Gastroesophageal sphincter (tissue), 4 donors: ENCODE measurements around the gene ZBTB16. TPM values are rescaled to one million over a fixed set of nuclear protein-coding genes. Genes with fewer than 3 reads are reported as not detected.

Experiments
- ATAC-seq: fragments of 150-250 bp; one replicate; pipeline ENCODE4 v1.9.1; 2016; ENCODE audit warnings: mild to moderate bottlenecking, moderate library complexity
- H3K27ac ChIP-seq, 4 donors: fragments of 200-600 bp; sonication (generic) in 3 of 4; 1 replicate in 3 of 4; 2 replicates in 1 of 4; pipeline ENCODE4 v1.5.1; 2016 to 2019
- H3K27me3 ChIP-seq: fragments of 200-600 bp; sonication (generic); one replicate; pipeline ENCODE4 v1.5.1; 2019
- H3K36me3 ChIP-seq, 2 donors: fragments of 200-600 bp; sonication (generic); one replicate each; pipeline ENCODE4 v1.5.1; 2019; ENCODE audit warnings: control low read depth in 1 of 2
- H3K4me1 ChIP-seq, 3 donors: fragments of 200-600 bp; sonication (generic); 1 replicate in 2 of 3; 2 replicates in 1 of 3; pipeline ENCODE4 v1.5.1; 2016 to 2019; ENCODE audit warnings: control low read depth in 2 of 3
- H3K4me3 ChIP-seq, 2 donors: fragments of 200-600 bp; sonication (generic); one replicate each; pipeline ENCODE4 v1.5.1; 2019; ENCODE audit warnings: mild to moderate bottlenecking in 1 of 2, moderate library complexity in 1 of 2
- H3K9me3 ChIP-seq, 3 donors: fragments of 200-600 bp; sonication (generic); one replicate each; pipeline ENCODE4 v1.5.1; 2017 to 2019; ENCODE audit warnings: control low read depth in 2 of 3
- EP300 ChIP-seq: sonication (generic); formaldehyde crosslinking; IDR thresholded peaks from one replicate; pipeline ENCODE4 v1.6.1; 2017; ENCODE audit warnings: antibody characterized with exemption, mild to moderate bottlenecking
- POLR2A ChIP-seq, 2 donors: fragments of 450-650 bp; IDR thresholded peaks; one replicate each; pipeline ENCODE4 v1.6.1; 2017; ENCODE audit warnings: antibody characterized with exemption in 2 of 2, mild to moderate bottlenecking in 2 of 2, moderate library complexity in 1 of 2
- POLR2AphosphoS5 ChIP-seq: sonication (generic); formaldehyde crosslinking; IDR thresholded peaks from one replicate; pipeline ENCODE4 v1.6.1; 2017; ENCODE audit warnings: antibody characterized with exemption
- WGBS, 2 donors: methylation state at CpG; one replicate each; pipeline ENCODE4 v1.1.5; 2018; ENCODE audit warnings: low coverage in 1 of 2; 5-methylcytosine and 5-hydroxymethylcytosine counted together
- total RNA-seq, 4 donors: library from RNA; depleted of rRNA; stranded (reverse); fragments of >200 nt; gene quantifications; one replicate each; pipeline ENCODE4 v1.1.0, GENCODE V29; 2016
- TF ChIP-seq, protein P1 (sequence below), 4 experiments: fragments of 200-600 bp in 2 of 4; fragments of 450-650 bp in 2 of 4; sonication (generic) in 1 of 4; IDR thresholded peaks; one replicate each; pipeline ENCODE4 v1.5.1; 2017 to 2019; ENCODE audit warnings: antibody characterized with exemption in 4 of 4, mild to moderate bottlenecking in 2 of 4, moderate library complexity in 2 of 4

Gene ZBTB16
- total RNA-seq, 4 donors from 2014 or later: 153 to 284 (median 232) TPM

DNA sequence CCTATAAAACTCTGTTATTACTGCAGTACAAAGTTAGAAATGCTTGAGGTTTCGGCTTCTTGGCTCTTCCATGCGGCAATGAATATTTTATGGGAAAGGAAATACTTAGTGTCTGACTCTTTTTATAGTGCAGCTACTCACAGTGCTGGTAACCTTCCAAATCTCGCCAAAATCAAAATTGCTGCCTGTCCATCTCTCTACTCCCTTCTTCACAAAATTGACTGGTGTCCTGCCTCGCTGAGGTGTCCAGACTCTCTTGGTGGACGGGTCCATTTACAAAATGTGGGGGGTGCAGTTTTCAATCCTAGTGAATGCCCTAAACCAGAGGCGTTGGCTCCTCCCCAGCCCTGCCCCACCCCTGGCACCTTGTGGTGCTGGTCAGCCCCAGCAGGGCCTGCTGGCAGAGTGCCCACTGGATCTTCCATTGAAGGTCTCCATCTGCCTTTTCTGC is 73.5 kb downstream of the ZBTB16 start:
- Histone ChIP-seq H3K27ac (peak overlapping the region in 3 of 4 donors; percentile 14 to 65 (median 44)), H3K9me3 (no peaks in the 10 kb centered on the region), H3K4me1 (peaks cover 51 to 100% (median 87%) of the 10 kb centered on the region in 3 donors), H3K36me3 (peaks cover 0 to 55% of the 10 kb centered on the region in 2 donors), H3K27me3 (no peaks in the 10 kb centered on the region), H3K4me3 (no peak overlapping the region)
- TF ChIP-seq POLR2AphosphoS5 (no peak), POLR2A (IDR thresholded peaks at IDR 0.05) (no peak), EP300 (no peak)
- TF ChIP-seq, protein P1, sequence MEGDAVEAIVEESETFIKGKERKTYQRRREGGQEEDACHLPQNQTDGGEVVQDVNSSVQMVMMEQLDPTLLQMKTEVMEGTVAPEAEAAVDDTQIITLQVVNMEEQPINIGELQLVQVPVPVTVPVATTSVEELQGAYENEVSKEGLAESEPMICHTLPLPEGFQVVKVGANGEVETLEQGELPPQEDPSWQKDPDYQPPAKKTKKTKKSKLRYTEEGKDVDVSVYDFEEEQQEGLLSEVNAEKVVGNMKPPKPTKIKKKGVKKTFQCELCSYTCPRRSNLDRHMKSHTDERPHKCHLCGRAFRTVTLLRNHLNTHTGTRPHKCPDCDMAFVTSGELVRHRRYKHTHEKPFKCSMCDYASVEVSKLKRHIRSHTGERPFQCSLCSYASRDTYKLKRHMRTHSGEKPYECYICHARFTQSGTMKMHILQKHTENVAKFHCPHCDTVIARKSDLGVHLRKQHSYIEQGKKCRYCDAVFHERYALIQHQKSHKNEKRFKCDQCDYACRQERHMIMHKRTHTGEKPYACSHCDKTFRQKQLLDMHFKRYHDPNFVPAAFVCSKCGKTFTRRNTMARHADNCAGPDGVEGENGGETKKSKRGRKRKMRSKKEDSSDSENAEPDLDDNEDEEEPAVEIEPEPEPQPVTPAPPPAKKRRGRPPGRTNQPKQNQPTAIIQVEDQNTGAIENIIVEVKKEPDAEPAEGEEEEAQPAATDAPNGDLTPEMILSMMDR (IDR thresholded peaks at IDR 0.05): no peak
- no peak for ATAC-seq
- WGBS, 2 donors: 73 to 79% methylated on average over 5 to 6 of the region's 6 CpGs

DNA sequence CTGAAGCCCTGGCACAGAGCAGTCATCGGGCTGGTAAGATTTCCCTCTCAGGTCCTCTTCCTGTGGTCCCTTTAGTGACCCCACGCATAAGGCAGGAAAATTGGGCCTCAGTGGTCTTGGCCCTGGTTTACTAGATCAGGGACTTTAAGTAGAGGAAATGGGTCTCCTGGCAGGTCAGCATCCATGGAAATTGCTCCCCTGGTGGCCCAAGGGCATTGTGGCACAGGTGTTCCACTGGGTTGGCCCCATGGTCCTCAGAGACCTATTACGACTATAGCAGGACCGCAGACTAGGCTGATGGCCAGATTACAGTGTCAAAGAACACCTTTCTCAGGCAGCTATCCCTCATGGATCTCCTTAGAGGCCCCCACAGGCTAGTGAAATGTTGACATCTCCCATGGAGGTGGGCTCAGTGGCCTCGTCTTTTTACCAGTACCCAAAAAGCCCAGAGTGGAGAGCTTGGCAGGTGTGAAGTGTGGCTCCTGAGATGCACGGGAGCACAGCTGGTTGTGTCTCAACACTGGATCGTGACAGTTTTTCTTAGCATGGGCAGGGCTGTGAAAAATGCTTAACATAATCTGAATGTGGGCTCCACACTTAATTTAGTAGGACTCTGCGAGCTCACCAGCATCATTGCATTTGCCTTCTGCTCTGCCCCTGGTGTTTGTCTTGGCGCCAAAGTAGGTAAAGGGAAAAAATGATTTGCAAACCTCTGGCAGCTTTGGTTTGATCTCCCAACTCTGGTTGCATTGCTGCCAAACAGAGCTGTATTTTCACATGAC is 74.2 kb downstream of the ZBTB16 start:
- TF ChIP-seq EP300: no peak
- no peak for TF ChIP-seq POLR2A (IDR thresholded peaks at IDR 0.05)
- TF ChIP-seq, protein P1 (IDR thresholded peaks at IDR 0.05): no peak
- TF ChIP-seq POLR2AphosphoS5: no peak
- peak overlapping the region in 3 of 4 donors; percentile 14 to 65 (median 44) for H3K27ac ChIP-seq
- ATAC-seq: no peak

DNA sequence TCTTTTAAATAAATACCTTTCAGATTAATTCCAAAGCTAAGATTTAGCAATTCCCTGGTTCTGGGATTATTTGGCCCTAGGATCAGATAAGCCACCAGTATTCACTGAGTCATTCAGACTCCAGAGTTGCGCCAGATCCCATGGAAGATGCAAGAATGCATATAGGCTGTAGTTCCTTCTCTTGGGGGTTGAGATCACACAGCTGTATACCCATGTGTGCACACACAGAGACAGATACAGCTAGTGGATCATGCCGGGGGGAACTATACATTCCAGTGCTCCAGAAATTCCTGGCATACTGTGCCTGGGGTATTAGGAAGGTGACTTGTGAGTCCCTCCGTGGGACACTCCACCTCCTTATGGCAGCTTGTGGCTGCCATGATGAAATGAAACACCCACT is 75.4 kb downstream of the ZBTB16 start:
- Histone ChIP-seq H3K27me3 (no peaks in the 10 kb centered on the region), H3K4me3 (no peak overlapping the region), H3K4me1 (peaks cover 43 to 100% (median 83%) of the 10 kb centered on the region in 3 donors), H3K27ac (peak overlapping the region in 3 of 4 donors; percentile 24 to 65 (median 63)), H3K36me3 (peaks cover 0 to 58% of the 10 kb centered on the region in 2 donors), H3K9me3 (no peaks in the 10 kb centered on the region)
- peak; percentile 32 for ATAC-seq
- 80 to 94% methylated on average over 1 to 3 of the region's 3 CpGs for WGBS, 2 donors
- no peak for TF ChIP-seq POLR2A (IDR thresholded peaks at IDR 0.05)
- TF ChIP-seq EP300: no peak
- TF ChIP-seq, protein P1 (IDR thresholded peaks at IDR 0.05): no peak
- peak; percentile 30 for TF ChIP-seq POLR2AphosphoS5

More for the DNA sequence above, 74.2 kb downstream of the ZBTB16 start:
- peaks cover 0 to 55% of the 10 kb centered on the region in 2 donors for H3K36me3 ChIP-seq
- peaks cover 50 to 100% (median 87%) of the 10 kb centered on the region in 3 donors for H3K4me1 ChIP-seq
- H3K9me3 ChIP-seq: no peaks in the 10 kb centered on the region
- 84 to 89% methylated on average over 3 of the region's 9 CpGs for WGBS, 2 donors
- no peaks in the 10 kb centered on the region for H3K27me3 ChIP-seq
- H3K4me3 ChIP-seq: no peak overlapping the region

DNA sequence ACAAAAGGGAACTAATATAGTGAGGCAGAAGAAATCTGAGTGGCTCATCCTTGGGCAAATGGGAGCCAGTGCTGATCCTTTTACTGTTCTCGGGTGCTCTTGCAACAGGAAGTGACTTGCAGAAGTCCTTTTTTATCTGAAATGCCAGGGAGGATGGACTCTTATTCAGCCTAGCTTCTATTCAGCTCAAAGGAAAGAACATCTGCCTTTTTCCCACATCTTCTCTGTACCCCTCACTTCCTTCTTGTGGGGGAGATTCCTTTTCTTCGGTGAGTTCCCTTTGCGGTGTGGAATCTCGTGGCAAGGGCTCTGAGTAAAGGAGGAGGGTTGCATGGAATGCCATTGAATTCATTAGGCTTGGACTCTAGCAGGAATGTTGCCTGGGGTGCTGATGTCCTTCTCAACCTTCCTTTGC is 76.2 kb downstream of the ZBTB16 start:
- Histone ChIP-seq H3K27ac (peak overlapping the region in 3 of 4 donors; percentile 24 to 65 (median 63)), H3K4me3 (no peak overlapping the region), H3K4me1 (peaks cover 41 to 100% (median 79%) of the 10 kb centered on the region in 3 donors), H3K36me3 (peaks cover 0 to 58% of the 10 kb centered on the region in 2 donors), H3K27me3 (no peaks in the 10 kb centered on the region), H3K9me3 (no peaks in the 10 kb centered on the region)
- peak in 1 of 2 donors; percentile 21 for TF ChIP-seq POLR2A (IDR thresholded peaks at IDR 0.05)
- TF ChIP-seq, protein P1 (IDR thresholded peaks at IDR 0.05): no peak
- WGBS, 2 donors: 78 to 82% methylated on average over 4 of the region's 4 CpGs
- no peak for ATAC-seq
